PC-9 (cell line): Measurements from ENCODE around the gene KRTAP10-10.

Source experiments
- EZH2 ChIP-seq: fragments of 200-600 bp; sonication (generic); IDR thresholded peaks from 2 replicates; pipeline ENCODE4 v1.8.0; 2017; ENCODE audit warnings: antibody characterized with exemption, low read depth
- TF ChIP-seq, protein P1 (sequence below): fragments of 200-600 bp; sonication (generic); conservative IDR thresholded peaks from 2 replicates; pipeline ENCODE4 v1.6.1; 2017; ENCODE audit warnings: mixed run types, antibody characterized with exemption, mild to moderate bottlenecking, moderate library complexity

DNA sequence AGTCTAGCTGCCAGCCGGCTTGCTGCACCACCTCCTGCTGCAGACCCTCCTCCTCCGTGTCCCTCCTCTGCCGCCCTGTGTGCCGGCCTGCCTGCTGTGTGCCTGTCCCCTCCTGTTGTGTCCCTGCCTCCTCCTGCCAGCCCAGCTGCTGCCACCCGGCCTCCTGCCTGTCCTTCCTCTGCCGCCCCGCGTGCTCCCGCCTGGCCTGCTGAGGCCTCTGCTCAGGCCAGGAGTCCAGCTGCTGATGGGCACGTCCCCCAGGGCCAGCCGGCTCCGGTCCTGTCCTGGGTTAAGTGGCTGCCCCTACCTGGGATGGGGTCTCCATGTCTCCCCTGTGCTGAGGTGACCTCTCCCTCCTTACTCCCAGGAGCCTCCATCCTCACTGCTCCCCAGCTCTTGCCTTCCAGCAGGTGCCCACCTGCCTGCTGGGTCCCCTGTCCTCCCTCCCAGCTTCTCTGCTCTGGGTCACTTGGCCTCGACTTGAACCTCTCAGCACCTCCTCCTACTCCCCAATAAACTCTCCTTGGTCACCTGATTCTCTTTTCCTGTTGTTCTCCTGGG lies 24.4 kb upstream of the KRTAP10-10 start:
- TF ChIP-seq, protein P1, sequence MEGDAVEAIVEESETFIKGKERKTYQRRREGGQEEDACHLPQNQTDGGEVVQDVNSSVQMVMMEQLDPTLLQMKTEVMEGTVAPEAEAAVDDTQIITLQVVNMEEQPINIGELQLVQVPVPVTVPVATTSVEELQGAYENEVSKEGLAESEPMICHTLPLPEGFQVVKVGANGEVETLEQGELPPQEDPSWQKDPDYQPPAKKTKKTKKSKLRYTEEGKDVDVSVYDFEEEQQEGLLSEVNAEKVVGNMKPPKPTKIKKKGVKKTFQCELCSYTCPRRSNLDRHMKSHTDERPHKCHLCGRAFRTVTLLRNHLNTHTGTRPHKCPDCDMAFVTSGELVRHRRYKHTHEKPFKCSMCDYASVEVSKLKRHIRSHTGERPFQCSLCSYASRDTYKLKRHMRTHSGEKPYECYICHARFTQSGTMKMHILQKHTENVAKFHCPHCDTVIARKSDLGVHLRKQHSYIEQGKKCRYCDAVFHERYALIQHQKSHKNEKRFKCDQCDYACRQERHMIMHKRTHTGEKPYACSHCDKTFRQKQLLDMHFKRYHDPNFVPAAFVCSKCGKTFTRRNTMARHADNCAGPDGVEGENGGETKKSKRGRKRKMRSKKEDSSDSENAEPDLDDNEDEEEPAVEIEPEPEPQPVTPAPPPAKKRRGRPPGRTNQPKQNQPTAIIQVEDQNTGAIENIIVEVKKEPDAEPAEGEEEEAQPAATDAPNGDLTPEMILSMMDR: no peak
- no peak for TF ChIP-seq EZH2
